HG03095 (cell line): ENCODE data around the gene TUBB3.

Experiments used
- ATAC-seq: cut with Tn5 transposase; IDR thresholded peaks from one replicate; pipeline ENCODE4 v1.9.1; 2021; ENCODE audit warnings: moderate library complexity; ENCODE audit not compliant: unreplicated experiment

Gene TUBB3

GRCh38 chr16:89936508-89936907, 13.4 kb downstream of the TUBB3 start:
- no peak for ATAC-seq

DNA sequence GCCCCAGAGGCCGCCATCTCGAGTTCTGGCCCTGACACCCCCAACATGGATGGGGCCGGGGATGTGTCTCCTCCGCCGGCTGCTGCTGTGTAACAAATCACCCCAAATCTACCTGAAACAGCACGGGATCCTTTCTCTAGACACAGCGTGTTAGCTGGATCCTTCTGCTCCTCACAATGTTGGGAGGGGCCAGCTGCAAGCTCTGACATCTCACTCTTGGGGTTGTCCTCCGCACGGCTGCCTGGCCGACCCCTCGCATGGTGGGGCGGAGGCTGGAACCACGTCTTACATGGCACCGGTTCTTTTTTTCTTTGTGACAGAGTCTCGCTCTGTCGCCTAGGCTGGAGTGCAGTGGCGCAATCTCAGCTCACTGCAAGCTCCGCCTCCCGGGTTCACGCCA, 13.8 kb downstream of the TUBB3 start:
- no peak for ATAC-seq

- no peak for ATAC-seq
These were observed 15.2 kb downstream of the TUBB3 start for GRCh38 chr16:89938175-89938885.

DNA sequence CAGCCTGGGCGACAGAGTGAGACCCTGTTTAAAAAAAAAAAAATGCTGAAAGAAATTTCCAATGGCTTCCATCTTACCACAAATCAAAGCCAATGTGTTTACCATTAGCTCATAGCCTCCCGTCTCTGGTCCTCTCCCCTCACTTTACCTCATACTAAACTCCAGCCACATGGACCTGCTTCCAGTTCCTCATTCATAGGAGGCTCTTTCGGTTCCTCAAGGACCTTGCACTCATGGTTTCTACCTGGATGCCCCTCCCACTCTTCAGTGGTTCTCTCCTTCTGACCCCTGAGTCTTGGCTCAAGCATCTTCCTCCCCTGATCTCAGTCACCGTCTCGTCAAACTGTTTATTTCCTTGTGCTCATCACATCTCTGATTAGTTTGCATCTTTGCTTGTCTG, 21.6 kb downstream of the TUBB3 start:
- no peak for ATAC-seq

DNA sequence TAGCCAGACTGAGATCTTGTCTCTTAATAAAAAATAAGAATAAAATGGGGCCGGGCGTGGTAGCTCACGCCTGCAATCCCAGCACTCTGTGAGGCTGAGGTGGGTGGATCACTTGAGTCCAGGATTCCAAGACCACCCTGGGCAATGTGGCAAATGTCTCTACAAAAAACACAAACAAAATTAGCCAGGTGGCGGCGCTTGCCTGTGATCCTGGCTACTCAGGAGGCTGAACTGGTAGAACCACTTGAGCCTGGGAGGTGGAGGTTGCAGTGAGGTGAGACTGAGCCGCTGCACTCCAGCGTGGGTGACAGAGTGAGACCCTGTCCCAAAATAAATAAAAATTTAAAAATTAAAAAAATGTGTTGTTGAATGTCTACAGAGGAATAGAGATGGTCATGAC, 22.5 kb downstream of the TUBB3 start:
- no peak for ATAC-seq

- no peak for ATAC-seq
These were observed 23.4 kb downstream of the TUBB3 start for GRCh38 chr16:89946515-89946914.

- ATAC-seq, result no peak
These were observed 26.1 kb downstream of the TUBB3 start for GRCh38 chr16:89949121-89949742.

GRCh38 chr16:89949756-89950155, 26.6 kb downstream of the TUBB3 start:
- ATAC-seq, result no peak

GRCh38 chr16:89951509-89951908, 28.4 kb downstream of the TUBB3 start:
- no peak for ATAC-seq

DNA sequence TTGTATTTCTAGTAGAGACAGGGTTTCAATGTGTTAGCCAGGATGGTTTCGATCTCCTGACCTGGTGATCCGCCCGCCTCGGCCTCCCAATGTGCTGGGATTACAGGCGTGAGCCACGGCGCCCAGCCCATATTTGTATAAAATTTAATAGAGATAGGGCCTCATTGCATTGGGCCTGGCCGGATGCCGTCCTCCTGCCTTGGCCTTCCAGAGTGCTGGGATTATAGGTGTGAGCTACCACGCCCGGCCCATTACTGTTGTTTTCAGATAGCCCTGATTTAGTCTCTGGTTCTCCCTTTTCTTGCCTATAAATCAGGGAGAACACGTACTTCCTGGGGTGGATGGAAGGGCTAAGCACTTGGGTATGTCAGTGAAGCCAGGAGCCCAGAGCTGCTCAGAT, 28.9 kb downstream of the TUBB3 start:
- ATAC-seq, result no peak

DNA sequence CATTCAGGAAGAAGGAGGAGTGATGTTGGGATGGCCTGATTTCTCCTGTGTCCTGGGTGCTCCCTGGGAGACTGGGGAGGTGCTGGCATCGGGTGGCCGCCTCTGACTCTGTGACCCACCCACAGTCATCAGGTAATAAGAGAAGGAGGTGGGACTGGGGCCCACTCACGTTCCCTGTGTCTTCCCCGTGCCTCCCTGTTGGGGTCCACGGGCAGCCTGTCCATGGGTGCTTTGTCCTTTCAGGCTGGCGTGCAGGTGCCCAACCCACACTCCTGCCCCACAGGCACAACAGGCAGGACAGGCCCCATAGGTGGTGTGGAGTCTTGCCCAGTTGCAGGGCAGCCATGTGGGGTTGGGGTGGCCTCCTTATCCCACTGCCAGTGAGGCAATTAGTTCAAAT, 29.4 kb downstream of the TUBB3 start:
- ATAC-seq, result no peak

DNA sequence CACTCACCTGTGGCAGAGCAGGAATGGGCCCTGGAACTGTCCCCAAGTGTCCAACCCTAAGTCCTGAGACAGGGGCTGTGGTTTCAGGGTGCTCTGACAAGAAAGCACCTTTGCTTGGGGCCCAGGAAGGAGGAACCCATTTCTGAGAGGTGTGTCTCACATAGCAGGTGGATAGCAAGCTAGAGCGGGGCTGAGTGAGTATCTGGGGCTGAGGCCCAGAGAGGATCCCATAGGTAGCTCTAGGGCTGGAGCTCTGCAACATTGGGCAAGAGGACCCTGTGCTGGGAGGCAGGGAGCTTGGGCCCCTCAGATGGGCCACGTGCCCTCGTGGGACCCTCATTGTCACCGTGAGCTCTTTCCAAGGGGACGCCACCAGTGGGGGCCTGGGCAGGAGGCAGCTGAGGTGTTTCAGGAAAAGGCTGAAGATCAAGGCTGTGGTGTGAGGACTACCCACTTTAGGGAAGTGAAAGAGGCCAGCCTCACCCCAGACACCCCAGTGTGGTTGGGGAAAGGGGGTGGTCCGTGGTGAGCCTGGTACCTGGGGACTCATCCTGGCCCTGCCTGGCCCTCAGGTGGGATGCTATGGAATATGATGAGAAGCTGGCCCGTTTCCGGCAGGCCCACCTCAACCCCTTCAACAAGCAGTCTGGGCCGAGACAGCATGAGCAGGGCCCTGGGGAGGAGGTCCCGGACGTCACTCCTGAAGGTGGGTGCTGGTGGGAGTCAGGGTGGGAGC, 30.7 kb downstream of the TUBB3 start:
- peak; percentile 62 for ATAC-seq

DNA sequence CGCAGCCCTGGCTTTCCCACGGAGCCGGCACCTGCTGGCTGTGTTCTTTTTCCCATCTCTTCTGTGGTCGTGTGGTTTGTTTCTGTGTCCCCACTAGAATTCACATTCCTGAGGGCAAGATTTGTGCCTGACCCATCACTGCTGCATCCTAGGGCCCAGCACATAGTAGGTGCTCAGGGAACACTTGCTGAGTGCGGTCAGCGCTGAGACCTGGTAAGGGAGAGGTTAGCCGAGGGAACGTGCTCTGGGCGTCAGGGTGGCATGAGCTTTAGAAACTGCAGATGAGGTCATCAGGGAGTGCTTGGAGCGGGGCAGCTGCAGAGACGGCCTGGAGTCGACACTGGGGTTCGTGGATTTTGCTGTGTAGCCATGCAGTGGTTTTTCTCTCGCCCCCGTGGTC, 31.3 kb downstream of the TUBB3 start:
- no peak for ATAC-seq

DNA sequence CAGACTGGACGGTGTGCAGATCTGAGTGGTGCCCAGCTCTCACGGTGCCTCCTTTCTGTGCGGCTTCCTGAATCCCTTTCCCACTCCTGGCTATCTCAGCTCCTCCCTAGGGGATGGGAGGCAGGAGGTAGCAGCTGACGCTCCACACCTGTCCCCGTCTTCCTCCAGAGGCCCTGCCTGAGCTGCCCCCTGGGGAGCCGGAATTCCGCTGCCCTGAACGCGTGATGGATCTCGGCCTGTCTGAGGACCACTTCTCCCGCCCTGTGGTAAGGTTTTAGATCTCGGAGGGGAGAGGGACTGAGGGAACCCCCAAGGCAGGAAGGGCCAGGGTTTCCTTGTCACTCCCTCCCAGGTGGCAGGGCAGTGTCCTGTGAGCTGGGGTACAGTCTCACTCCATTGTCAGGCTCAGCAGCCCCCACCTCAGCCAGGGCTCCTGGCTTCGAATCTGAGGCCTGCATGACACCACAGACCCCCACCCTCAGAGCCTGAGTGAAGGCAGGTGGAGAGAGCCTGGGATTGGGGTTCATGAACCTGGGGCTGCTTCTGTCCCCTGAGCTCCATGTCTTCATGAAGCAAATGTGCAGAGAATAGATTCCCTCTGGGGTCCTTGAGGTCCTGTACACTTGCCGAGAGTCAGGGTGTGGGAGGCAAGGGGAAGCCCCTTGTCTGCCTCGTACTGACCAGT, 32.0 kb downstream of the TUBB3 start:
- no peak for ATAC-seq

GRCh38 chr16:89956505-89957215, 33.5 kb downstream of the TUBB3 start:
- no peak for ATAC-seq

DNA sequence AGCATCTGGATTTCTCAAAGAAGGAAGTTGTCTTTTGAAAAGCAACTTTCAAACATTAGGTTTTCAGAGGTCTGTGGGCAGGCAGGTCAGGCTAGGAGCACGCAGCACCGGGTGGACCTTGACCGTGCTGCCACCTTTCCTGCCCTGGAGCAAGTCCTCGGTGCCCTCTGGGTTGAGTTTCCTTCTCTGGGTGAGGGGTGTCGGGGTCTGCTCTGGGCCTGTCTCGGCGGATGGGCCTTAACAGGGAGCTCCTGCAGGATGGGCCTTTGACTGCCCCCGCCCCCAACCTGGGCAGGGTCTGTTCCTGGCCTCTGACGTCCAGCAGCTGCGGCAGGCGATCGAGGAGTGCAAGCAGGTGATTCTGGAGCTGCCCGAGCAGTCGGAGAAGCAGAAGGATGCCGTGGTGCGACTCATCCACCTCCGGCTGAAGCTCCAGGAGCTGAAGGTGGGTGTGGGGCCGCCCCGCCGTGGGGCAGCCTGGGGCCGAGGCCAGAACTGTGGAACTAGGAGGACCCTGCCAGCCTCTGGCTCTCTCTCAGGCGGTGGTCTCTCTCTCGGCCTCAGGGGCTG, 34.2 kb downstream of the TUBB3 start:
- no peak for ATAC-seq

GRCh38 chr16:89958068-89958467, 34.9 kb downstream of the TUBB3 start:
- no peak for ATAC-seq

DNA sequence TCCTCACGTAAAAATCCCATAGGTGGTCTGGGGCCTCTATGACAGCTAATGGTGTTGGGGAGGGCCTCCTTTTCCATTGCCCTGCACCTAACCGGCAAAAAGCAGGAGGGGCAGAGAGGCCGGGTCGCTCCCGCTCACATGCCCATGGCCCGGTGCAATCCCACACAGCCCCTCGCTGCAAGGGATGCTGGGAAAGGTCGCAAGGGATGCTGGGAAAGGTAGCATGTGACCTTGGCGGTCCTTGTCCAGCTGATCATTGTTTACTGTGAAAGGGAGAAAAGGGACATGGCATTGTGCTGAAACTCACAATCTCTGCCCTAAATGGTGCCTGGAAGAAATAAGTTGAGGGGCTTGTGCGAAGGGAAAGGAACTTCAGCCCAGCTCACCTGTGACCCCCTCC, 35.5 kb downstream of the TUBB3 start:
- ATAC-seq, result no peak

- no peak for ATAC-seq
These were observed 37.8 kb downstream of the TUBB3 start for GRCh38 chr16:89960966-89961365.

GRCh38 chr16:89961920-89962319, 38.8 kb downstream of the TUBB3 start:
- no peak for ATAC-seq
